ENCODE results near the gene C4BPB.

C4BPB gene

DNA sequence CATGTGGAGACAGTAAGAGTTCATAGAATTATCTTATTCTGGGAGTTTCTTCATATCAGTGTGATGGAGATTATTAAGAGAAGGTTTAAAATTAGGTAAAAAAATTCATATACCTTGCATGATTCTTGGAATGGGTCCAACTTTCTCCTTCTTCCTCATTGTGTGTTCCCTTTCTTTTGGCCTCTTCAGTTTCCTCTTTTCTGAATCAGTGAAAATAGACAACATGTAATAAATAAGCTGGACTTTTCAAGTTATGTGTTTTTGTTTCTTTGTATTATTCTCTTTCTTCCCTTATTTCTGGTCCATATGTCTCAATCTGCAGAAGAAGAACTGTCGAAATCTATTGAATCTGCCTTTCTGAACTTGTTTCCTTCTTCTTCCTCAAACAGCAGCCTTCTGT, 45.9 kb downstream of the C4BPB start:
- no peak overlapping the region for H3K4me3 ChIP-seq (ENCODE audit: severe bottlenecking)
- H3K27ac ChIP-seq (ENCODE audit: poor library complexity, severe bottlenecking): no peak overlapping the region
- no peaks in the 10 kb centered on the region for H3K27me3 ChIP-seq (ENCODE audit: insufficient read depth, poor library complexity, severe bottlenecking)
- no peak for DNase-seq (ENCODE audit: low spot score)
- ATAC-seq (ENCODE audit: low read depth): no peak
- TF ChIP-seq, protein P1, sequence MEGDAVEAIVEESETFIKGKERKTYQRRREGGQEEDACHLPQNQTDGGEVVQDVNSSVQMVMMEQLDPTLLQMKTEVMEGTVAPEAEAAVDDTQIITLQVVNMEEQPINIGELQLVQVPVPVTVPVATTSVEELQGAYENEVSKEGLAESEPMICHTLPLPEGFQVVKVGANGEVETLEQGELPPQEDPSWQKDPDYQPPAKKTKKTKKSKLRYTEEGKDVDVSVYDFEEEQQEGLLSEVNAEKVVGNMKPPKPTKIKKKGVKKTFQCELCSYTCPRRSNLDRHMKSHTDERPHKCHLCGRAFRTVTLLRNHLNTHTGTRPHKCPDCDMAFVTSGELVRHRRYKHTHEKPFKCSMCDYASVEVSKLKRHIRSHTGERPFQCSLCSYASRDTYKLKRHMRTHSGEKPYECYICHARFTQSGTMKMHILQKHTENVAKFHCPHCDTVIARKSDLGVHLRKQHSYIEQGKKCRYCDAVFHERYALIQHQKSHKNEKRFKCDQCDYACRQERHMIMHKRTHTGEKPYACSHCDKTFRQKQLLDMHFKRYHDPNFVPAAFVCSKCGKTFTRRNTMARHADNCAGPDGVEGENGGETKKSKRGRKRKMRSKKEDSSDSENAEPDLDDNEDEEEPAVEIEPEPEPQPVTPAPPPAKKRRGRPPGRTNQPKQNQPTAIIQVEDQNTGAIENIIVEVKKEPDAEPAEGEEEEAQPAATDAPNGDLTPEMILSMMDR (IDR thresholded peaks at IDR 0.05; ENCODE audit: poor library complexity, severe bottlenecking): no peak
- no peaks in the 10 kb centered on the region for H3K4me1 ChIP-seq (ENCODE audit: insufficient read depth, poor library complexity, severe bottlenecking)
- no peaks in the 10 kb centered on the region for H3K36me3 ChIP-seq (ENCODE audit: low read depth)
- no peaks in the 10 kb centered on the region for H3K9me3 ChIP-seq (ENCODE audit: severe bottlenecking)

GRCh38 chr1:207139616-207140015, 51.0 kb downstream of the C4BPB start:
- H3K27ac ChIP-seq (ENCODE audit: poor library complexity, severe bottlenecking): no peak overlapping the region
- TF ChIP-seq, protein P1 (IDR thresholded peaks at IDR 0.05; ENCODE audit: poor library complexity, severe bottlenecking): no peak
- no peaks in the 10 kb centered on the region for H3K36me3 ChIP-seq (ENCODE audit: low read depth)
- ATAC-seq (ENCODE audit: low read depth): no peak
- no peak overlapping the region for H3K4me3 ChIP-seq (ENCODE audit: severe bottlenecking)
- no peaks in the 10 kb centered on the region for H3K27me3 ChIP-seq (ENCODE audit: insufficient read depth, poor library complexity, severe bottlenecking)
- H3K9me3 ChIP-seq (ENCODE audit: severe bottlenecking): no peaks in the 10 kb centered on the region
- no peaks in the 10 kb centered on the region for H3K4me1 ChIP-seq (ENCODE audit: insufficient read depth, poor library complexity, severe bottlenecking)
- no peak for DNase-seq (ENCODE audit: low spot score)

GRCh38 chr1:207140536-207140935, 51.9 kb downstream of the C4BPB start:
- TF ChIP-seq, protein P1 (IDR thresholded peaks at IDR 0.05; ENCODE audit: poor library complexity, severe bottlenecking): no peak
- H3K4me1 ChIP-seq (ENCODE audit: insufficient read depth, poor library complexity, severe bottlenecking): no peaks in the 10 kb centered on the region
- H3K9me3 ChIP-seq (ENCODE audit: severe bottlenecking): no peaks in the 10 kb centered on the region

GRCh38 chr1:207145401-207146058, 56.9 kb downstream of the C4BPB start:
- no peak for DNase-seq (ENCODE audit: low spot score)
- Histone ChIP-seq H3K36me3 (ENCODE audit: low read depth) (no peaks in the 10 kb centered on the region), H3K4me1 (ENCODE audit: insufficient read depth, poor library complexity, severe bottlenecking) (no peaks in the 10 kb centered on the region), H3K27me3 (ENCODE audit: insufficient read depth, poor library complexity, severe bottlenecking) (no peaks in the 10 kb centered on the region), H3K4me3 (ENCODE audit: severe bottlenecking) (no peak overlapping the region), H3K27ac (ENCODE audit: poor library complexity, severe bottlenecking) (no peak overlapping the region), H3K9me3 (ENCODE audit: severe bottlenecking) (no peaks in the 10 kb centered on the region)
- ATAC-seq (ENCODE audit: low read depth): no peak
- TF ChIP-seq, protein P1 (IDR thresholded peaks at IDR 0.05; ENCODE audit: poor library complexity, severe bottlenecking): no peak

More at GRCh38 chr1:207140536-207140935, 51.9 kb downstream of the C4BPB start:
- Histone ChIP-seq H3K36me3 (ENCODE audit: low read depth) (no peaks in the 10 kb centered on the region), H3K27me3 (ENCODE audit: insufficient read depth, poor library complexity, severe bottlenecking) (no peaks in the 10 kb centered on the region), H3K27ac (ENCODE audit: poor library complexity, severe bottlenecking) (no peak overlapping the region), H3K4me3 (ENCODE audit: severe bottlenecking) (no peak overlapping the region)
- ATAC-seq (ENCODE audit: low read depth) (peak; percentile 56; the same call in 1 of the 3 replicates), DNase-seq (ENCODE audit: low spot score) (no peak)
